GM18907 (cell line): ENCODE measurements around the gene TAF5.
"Not testable (repeated sequence)": the region's sequence is repeated elsewhere in the genome, so short reads cannot be mapped to it uniquely, and the experiment has no call there.

Source experiments
- ATAC-seq: cut with Tn5 transposase; IDR thresholded peaks from one replicate; pipeline ENCODE4 v1.9.1; 2021; ENCODE audit warnings: mild to moderate bottlenecking, moderate library complexity; ENCODE audit not compliant: unreplicated experiment

Gene TAF5

GRCh38 chr10:103397191-103397825 is 29.5 kb downstream of the TAF5 start:
- ATAC-seq = no peak

- ATAC-seq = no peak
These were observed 45.8 kb downstream of the TAF5 start for GRCh38 chr10:103413564-103413963.

- ATAC-seq = no peak
These were observed 47.8 kb downstream of the TAF5 start for GRCh38 chr10:103415581-103415980.

- ATAC-seq = no peak
These were observed 48.8 kb downstream of the TAF5 start for GRCh38 chr10:103416436-103417147.

GRCh38 chr10:103417148-103417469 is 49.3 kb downstream of the TAF5 start:
- not testable (repeated sequence) for ATAC-seq

GRCh38 chr10:103417601-103418000 is 49.8 kb downstream of the TAF5 start:
- no peak for ATAC-seq

GRCh38 chr10:103419101-103419500 is 51.3 kb downstream of the TAF5 start:
- ATAC-seq = no peak

GRCh38 chr10:103423748-103424147 is 56.0 kb downstream of the TAF5 start:
- no peak for ATAC-seq

- ATAC-seq = no peak
These were observed 60.1 kb downstream of the TAF5 start for GRCh38 chr10:103427866-103428265.

GRCh38 chr10:103428989-103429643 is 61.3 kb downstream of the TAF5 start:
- ATAC-seq = no peak

GRCh38 chr10:103429647-103430046 is 61.9 kb downstream of the TAF5 start:
- ATAC-seq = no peak

GRCh38 chr10:103431902-103432301 is 64.1 kb downstream of the TAF5 start:
- ATAC-seq = no peak

- no peak for ATAC-seq
These were observed 66.1 kb downstream of the TAF5 start for GRCh38 chr10:103433858-103434257.
